Lung (tissue), 12 donors: ENCODE results near the gene PABPC3. TPM values are rescaled to one million over a fixed set of nuclear protein-coding genes. Genes with fewer than 3 reads are reported as not detected.

Source experiments
- ATAC-seq: fragments of 200-7000 bp; cut with Tn5 transposase; one replicate; pipeline ENCODE4 v1.9.1; 2020; ENCODE audit warnings: moderate number of reproducible peaks; ENCODE audit not compliant: insufficient read depth, low FRiP score
- DNase-seq, 3 donors: peaks; one replicate each; pipeline ENCODE4 v3.0.0-alpha.2; 2013 to 2017
- H3K27ac ChIP-seq, 2 donors: one replicate each; pipeline ENCODE4 v1.5.1; 2013; ENCODE audit warnings: mild to moderate bottlenecking in 2 of 2, moderate library complexity in 2 of 2, control low read depth in 1 of 2, inconsistent platforms in 1 of 2, low read depth in 1 of 2, low read length in 1 of 2
- H3K27me3 ChIP-seq, 3 donors: one replicate each; pipeline ENCODE4 v1.5.1; 2013; ENCODE audit warnings: low read length in 2 of 3; ENCODE audit not compliant: control insufficient read depth in 3 of 3, insufficient read depth in 3 of 3
- H3K36me3 ChIP-seq, 4 donors: one replicate each; pipeline ENCODE4 v1.5.1; 2013; ENCODE audit warnings: low read length in 4 of 4, mild to moderate bottlenecking in 1 of 4, moderate library complexity in 1 of 4; ENCODE audit not compliant: control insufficient read depth in 4 of 4, insufficient read depth in 4 of 4
- H3K4me1 ChIP-seq, 5 donors: one replicate each; pipeline ENCODE4 v1.5.1; 2013; ENCODE audit warnings: low read length in 5 of 5, mild to moderate bottlenecking in 2 of 5, moderate library complexity in 1 of 5; ENCODE audit not compliant: control insufficient read depth in 5 of 5, insufficient read depth in 5 of 5
- H3K4me3 ChIP-seq: one replicate; pipeline ENCODE4 v1.5.1; 2013; ENCODE audit warnings: mild to moderate bottlenecking, control low read depth, moderate library complexity
- H3K9ac ChIP-seq, 2 donors: one replicate each; pipeline ENCODE4 v1.5.1; 2013; ENCODE audit warnings: low read length in 2 of 2, control low read depth in 1 of 2; ENCODE audit not compliant: insufficient read depth in 1 of 2
- H3K9me3 ChIP-seq, 4 donors: one replicate each; pipeline ENCODE4 v1.5.1; 2013; ENCODE audit warnings: low read length in 3 of 4, mild to moderate bottlenecking in 1 of 4, moderate library complexity in 1 of 4; ENCODE audit not compliant: control insufficient read depth in 4 of 4, insufficient read depth in 3 of 4
- WGBS, 2 donors: extraction: QIAGEN DNeasy Blood & Tissue Kit; methylation state at CpG; one replicate each; pipeline ENCODE4 v1.1.7; 2013; 5-methylcytosine and 5-hydroxymethylcytosine counted together
- polyA plus RNA-seq, 2 donors: library from polyadenylated mRNA; stranded (reverse); fragments of 200-250 nt; gene quantifications; one replicate each; pipeline ENCODE4 v1.2.1, GENCODE V29; 2013
- total RNA-seq, 2 donors: library from RNA; depleted of rRNA in 1 of 2; stranded (reverse); fragments of >200 nt in 1 of 2; gene quantifications; one replicate each; pipeline ENCODE4 v1.2.1, GENCODE V29; 2014 to 2021
- TF ChIP-seq, protein P1 (sequence below): IDR thresholded peaks from 2 replicates; pipeline ENCODE4 v1.5.1; 2012; ENCODE audit warnings: mild to moderate bottlenecking; ENCODE audit errors: control extremely low read depth, extremely low read depth
- donor health status: control.
- donor health status: control.
- donor health status: Bipolar disorder and iron deficiency.
- donor health status: healthy.
- donor health status: DM: yes; HTN: yes; CAD: no.

Gene PABPC3
- total and polyA plus RNA-seq, 4 donors = 0.02 to 0.51 (median 0.14) TPM

GRCh38 chr13:25136880-25137787, 41.2 kb downstream of the PABPC3 start:
- Histone ChIP-seq H3K9ac (no peak overlapping the region), H3K27ac (no peak overlapping the region), H3K9me3 (peaks cover 0 to 6% (median 2%) of the 10 kb centered on the region in 4 donors), H3K36me3 (no peaks in the 10 kb centered on the region), H3K4me1 (peaks cover 0 to 33% (median 0%) of the 10 kb centered on the region in 5 donors), H3K27me3 (peaks cover 0 to 7% (median 5%) of the 10 kb centered on the region in 3 donors), H3K4me3 (no peak overlapping the region)
- peak; percentile 28 to 66 (median 40) for DNase-seq
- 18 to 26% methylated on average over 15 of the region's 15 CpGs for WGBS, 2 donors
- no peak for ATAC-seq
- TF ChIP-seq, protein P1, sequence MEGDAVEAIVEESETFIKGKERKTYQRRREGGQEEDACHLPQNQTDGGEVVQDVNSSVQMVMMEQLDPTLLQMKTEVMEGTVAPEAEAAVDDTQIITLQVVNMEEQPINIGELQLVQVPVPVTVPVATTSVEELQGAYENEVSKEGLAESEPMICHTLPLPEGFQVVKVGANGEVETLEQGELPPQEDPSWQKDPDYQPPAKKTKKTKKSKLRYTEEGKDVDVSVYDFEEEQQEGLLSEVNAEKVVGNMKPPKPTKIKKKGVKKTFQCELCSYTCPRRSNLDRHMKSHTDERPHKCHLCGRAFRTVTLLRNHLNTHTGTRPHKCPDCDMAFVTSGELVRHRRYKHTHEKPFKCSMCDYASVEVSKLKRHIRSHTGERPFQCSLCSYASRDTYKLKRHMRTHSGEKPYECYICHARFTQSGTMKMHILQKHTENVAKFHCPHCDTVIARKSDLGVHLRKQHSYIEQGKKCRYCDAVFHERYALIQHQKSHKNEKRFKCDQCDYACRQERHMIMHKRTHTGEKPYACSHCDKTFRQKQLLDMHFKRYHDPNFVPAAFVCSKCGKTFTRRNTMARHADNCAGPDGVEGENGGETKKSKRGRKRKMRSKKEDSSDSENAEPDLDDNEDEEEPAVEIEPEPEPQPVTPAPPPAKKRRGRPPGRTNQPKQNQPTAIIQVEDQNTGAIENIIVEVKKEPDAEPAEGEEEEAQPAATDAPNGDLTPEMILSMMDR = no peak

DNA sequence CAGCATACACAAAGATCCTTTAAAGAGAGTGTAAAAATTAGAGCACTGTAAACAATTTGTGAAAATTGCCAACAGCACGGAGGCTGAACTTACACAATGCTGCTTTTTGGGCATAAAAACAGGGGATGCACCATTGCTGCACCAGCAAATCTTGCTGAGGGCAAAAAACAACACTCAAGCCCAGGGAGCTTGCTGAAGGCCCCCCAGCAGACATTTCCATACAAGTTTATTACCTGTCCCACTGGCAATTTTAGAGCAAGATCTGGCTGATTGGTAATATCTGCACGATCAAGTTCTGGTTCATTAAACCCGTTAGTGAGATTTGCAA, 41.8 kb downstream of the PABPC3 start:
- Histone ChIP-seq H3K9ac (no peak overlapping the region), H3K4me3 (no peak overlapping the region), H3K27me3 (peaks cover 0 to 7% (median 5%) of the 10 kb centered on the region in 3 donors), H3K9me3 (peaks cover 0 to 6% (median 2%) of the 10 kb centered on the region in 4 donors), H3K36me3 (no peaks in the 10 kb centered on the region), H3K4me1 (peaks cover 0 to 27% (median 0%) of the 10 kb centered on the region in 5 donors), H3K27ac (no peak overlapping the region)
- TF ChIP-seq, protein P1 = no peak
- WGBS, 2 donors = 69 to 71% methylated on average over 3 of the region's 3 CpGs
- DNase-seq = no peak
- no peak for ATAC-seq

GRCh38 chr13:25141042-25141441, 45.1 kb downstream of the PABPC3 start:
- peaks cover 0 to 5% (median 5%) of the 10 kb centered on the region in 3 donors for H3K27me3 ChIP-seq

More at GRCh38 chr13:25141042-25141441, 45.1 kb downstream of the PABPC3 start:
- H3K4me3 ChIP-seq = no peak overlapping the region
- DNase-seq = no peak
- H3K4me1 ChIP-seq = peaks cover 0 to 17% (median 0%) of the 10 kb centered on the region in 5 donors
- no peak overlapping the region for H3K27ac ChIP-seq
- H3K36me3 ChIP-seq = no peaks in the 10 kb centered on the region
- 75 to 81% methylated on average over 5 of the region's 5 CpGs for whole genome bisulfite sequencing, 2 donors
- no peak for ATAC-seq
- H3K9me3 ChIP-seq = no peaks in the 10 kb centered on the region
- H3K9ac ChIP-seq = no peak overlapping the region
- TF ChIP-seq, protein P1 = no peak
